Cardiac fibroblast (primary cell): ENCODE data around the gene KHSRP.

Source experiments
- DNase-seq, 2 donors: peaks; one replicate each; pipeline versions ENCODE4 v3.0.0 to v3.0.0-alpha.2; 2010; ENCODE audit warnings: low read depth in 2 of 2
- H3K4me3 ChIP-seq, 2 donors: replicated peaks in 1 of 2; 1 replicate in 1 of 2; 2 replicates in 1 of 2; pipeline ENCODE4 v1.5.1; 2011; ENCODE audit warnings: low read depth in 2 of 2, low read length in 2 of 2, mild to moderate bottlenecking in 2 of 2, moderate library complexity in 1 of 2
- CTCF ChIP-seq: IDR thresholded peaks from one replicate; pipeline ENCODE4 v1.5.1; 2011; ENCODE audit warnings: low read depth, mild to moderate bottlenecking, low read length, inconsistent platforms

Gene KHSRP

DNA sequence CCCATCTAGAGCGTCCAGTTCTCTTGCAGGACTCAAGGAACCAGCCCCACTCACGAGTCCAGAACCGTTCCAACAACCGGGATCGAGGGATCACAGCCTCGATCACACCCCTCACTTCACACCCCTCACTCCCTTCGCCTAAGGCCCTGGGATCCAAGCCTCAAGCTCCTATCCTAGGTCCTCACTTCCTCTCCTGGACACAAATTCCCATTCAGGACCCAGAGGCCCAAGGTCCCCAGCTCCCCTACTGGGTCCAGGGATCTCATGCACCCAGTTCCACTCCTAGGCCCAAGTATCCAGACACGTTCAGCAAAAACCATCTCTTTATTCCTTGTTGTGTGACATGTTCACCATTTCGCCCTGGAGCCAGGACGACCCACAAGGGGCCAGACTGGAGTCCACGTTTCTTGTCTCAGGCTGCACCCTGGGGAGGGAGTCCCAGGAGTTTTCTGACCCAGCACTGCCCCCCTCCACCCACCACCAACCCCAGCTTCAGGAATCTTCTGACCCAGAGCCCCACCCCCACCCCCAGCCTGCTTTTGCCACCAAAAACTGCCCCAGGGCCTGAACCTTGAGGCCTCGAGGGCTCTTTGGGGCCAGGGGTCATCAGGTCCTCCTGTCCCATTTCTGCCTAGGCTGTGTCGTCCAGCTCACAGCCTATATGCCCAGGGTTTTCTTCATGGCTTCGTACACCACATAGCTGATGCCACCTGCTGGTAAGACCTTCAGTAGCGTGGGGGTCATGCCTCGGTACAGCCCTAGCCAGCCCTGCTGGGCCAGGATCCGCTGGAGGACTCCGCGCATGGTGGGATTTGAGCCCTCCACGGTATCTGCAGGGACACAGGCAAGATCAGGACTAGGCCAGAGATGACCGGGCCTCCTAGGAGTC lies 1.4 kb upstream of the KHSRP start:
- no peak for TF ChIP-seq CTCF
- H3K4me3 ChIP-seq, result no peak overlapping the region
- DNase-seq, result no peak

- H3K4me3 ChIP-seq, result no peak overlapping the region
- no peak for TF ChIP-seq CTCF
- peak; percentile 100 for DNase-seq
Measured at GRCh38 chr19:6424939-6425731, 524 bp upstream of the KHSRP start.

GRCh38 chr19:6423499-6424194 lies 964 bp downstream of the KHSRP start:
- no peak for TF ChIP-seq CTCF
- peak overlapping the region; percentile 93 to 99 for H3K4me3 ChIP-seq
- peak; percentile 60 to 63 for DNase-seq

- no peak for DNase-seq
- no peak overlapping the region for H3K4me3 ChIP-seq
- no peak for TF ChIP-seq CTCF
Measured at GRCh38 chr19:6421075-6422014, 3.3 kb downstream of the KHSRP start.

DNA sequence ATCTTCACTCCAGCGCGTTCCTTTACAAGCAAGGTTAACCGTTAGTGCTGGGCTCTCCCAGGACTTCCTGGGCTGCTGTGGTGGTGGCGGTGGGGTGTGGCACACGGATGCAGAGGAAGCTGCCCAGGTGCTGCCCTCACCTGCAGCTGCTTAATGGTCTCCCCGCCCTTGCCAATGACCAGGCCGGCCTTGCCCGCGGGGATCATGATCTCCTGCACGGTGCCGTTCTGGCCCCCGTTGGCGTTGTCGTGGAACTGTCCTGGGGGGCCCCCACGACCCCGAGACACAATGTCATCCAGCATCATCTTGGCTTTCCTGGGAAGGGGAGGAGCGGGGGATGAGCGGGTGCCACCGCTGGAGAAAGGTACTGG lies 6.1 kb downstream of the KHSRP start:
- DNase-seq, result no peak
- TF ChIP-seq CTCF, result no peak
- H3K4me3 ChIP-seq, result no peak overlapping the region
